HepG2 (cell line): ENCODE measurements around the gene ABHD12. TPM values are rescaled to one million over a fixed set of nuclear protein-coding genes. Genes with fewer than 3 reads are reported as not detected.
A peak's percentile ranks its signal among the peaks of the same experiment; 100 is the strongest.

Source experiments
- AKNA ChIP-seq: sonication (generic); formaldehyde crosslinking; IDR thresholded peaks from 2 replicates; pipeline ENCODE4 v1.4.0; 2020; ENCODE audit warnings: missing genetic modification reagents, borderline replicate concordance
- CBFB ChIP-seq: sonication (generic); formaldehyde crosslinking; IDR thresholded peaks from 2 replicates; pipeline ENCODE4 v1.4.0; 2020; ENCODE audit warnings: missing genetic modification reagents
- CBX1 ChIP-seq: IDR thresholded peaks from one replicate; pipeline ENCODE4 v1.6.1; 2016; ENCODE audit warnings: antibody characterized with exemption, low read depth
- EHMT2 ChIP-seq: fragments of 200-600 bp; sonication (generic); IDR thresholded peaks from 2 replicates; pipeline ENCODE4 v1.7.0; 2017; ENCODE audit warnings: antibody characterized with exemption, low read depth, low read length, borderline replicate concordance
- FUBP1 ChIP-seq: sonication (generic); formaldehyde crosslinking; IDR thresholded peaks from 2 replicates; pipeline ENCODE4 v1.5.1; 2020; ENCODE audit warnings: missing genetic modification reagents, mild to moderate bottlenecking, borderline replicate concordance
- HIVEP1 ChIP-seq: sonication (generic); formaldehyde crosslinking; IDR thresholded peaks from 2 replicates; pipeline ENCODE4 v1.4.0; 2020; ENCODE audit warnings: mild to moderate bottlenecking, missing genetic modification reagents
- HOXD1 ChIP-seq: sonication (generic); formaldehyde crosslinking; IDR thresholded peaks from 2 replicates; pipeline ENCODE4 v1.5.0; 2020; ENCODE audit warnings: missing genetic modification reagents
- MXI1 ChIP-seq: IDR thresholded peaks from 3 replicates; pipeline ENCODE4 v1.6.1; 2012; ENCODE audit warnings: low read depth, low read length, inconsistent platforms, borderline replicate concordance
- PBX2 ChIP-seq: IDR thresholded peaks from 2 replicates; pipeline ENCODE4 v1.6.1; 2016; ENCODE audit warnings: control low read depth
- POLR2A ChIP-seq, 2 experiments: IDR thresholded peaks; 2 replicates each; pipeline ENCODE4 v1.6.1; 2011; ENCODE audit warnings: low read depth in 2 of 2, low read length in 2 of 2, mild to moderate bottlenecking in 1 of 2, moderate library complexity in 1 of 2; ENCODE audit not compliant: insufficient read depth in 1 of 2
- RFXANK ChIP-seq: IDR thresholded peaks from 2 replicates; pipeline ENCODE4 v1.6.1; 2016
- RNF219 ChIP-seq: sonication (generic); formaldehyde crosslinking; IDR thresholded peaks from 2 replicates; pipeline ENCODE4 v1.5.0; 2020; ENCODE audit warnings: mild to moderate bottlenecking, missing genetic modification reagents
- SATB2 ChIP-seq: sonication (generic); formaldehyde crosslinking; IDR thresholded peaks from 2 replicates; pipeline ENCODE4 v1.5.0; 2020; ENCODE audit warnings: missing genetic modification reagents
- SKI ChIP-seq: fragments of 450-650 bp; IDR thresholded peaks from one replicate; pipeline ENCODE4 v1.6.1; 2018; ENCODE audit warnings: mild to moderate bottlenecking; ENCODE audit not compliant: partially characterized antibody
- U2AF1 ChIP-seq: fragments of 200-400 bp; formaldehyde crosslinking; optimal IDR thresholded peaks from 2 replicates; pipeline ENCODE3; 2017; ENCODE audit warnings: mild to moderate bottlenecking, low read depth, low read length
- ZNF24 ChIP-seq: fragments of 450-650 bp; IDR thresholded peaks from 2 replicates; pipeline ENCODE4 v1.6.1; 2017; ENCODE audit warnings: antibody characterized with exemption, mild to moderate bottlenecking
- ZNF326 ChIP-seq: sonication (generic); formaldehyde crosslinking; IDR thresholded peaks from 2 replicates; pipeline ENCODE4 v1.4.0; 2020; ENCODE audit warnings: missing genetic modification reagents, borderline replicate concordance
- ZNF44 ChIP-seq: sonication (generic); formaldehyde crosslinking; IDR thresholded peaks from 2 replicates; pipeline ENCODE4 v1.5.1; 2020; ENCODE audit warnings: mild to moderate bottlenecking, missing genetic modification reagents
- ZNF451 ChIP-seq: sonication (generic); formaldehyde crosslinking; IDR thresholded peaks from 2 replicates; pipeline ENCODE4 v1.5.0; 2020; ENCODE audit warnings: mild to moderate bottlenecking, missing genetic modification reagents
- ZNF557 ChIP-seq: sonication (generic); formaldehyde crosslinking; IDR thresholded peaks from 2 replicates; pipeline ENCODE4 v1.4.0; 2020; ENCODE audit warnings: missing genetic modification reagents
- ZNF629 ChIP-seq: sonication (generic); formaldehyde crosslinking; conservative IDR thresholded peaks from 2 replicates; pipeline ENCODE4 v1.5.0; 2020; ENCODE audit warnings: missing genetic modification reagents
- polyA plus RNA-seq, 8 experiments: library from polyadenylated mRNA; depleted of rRNA in 3 of 8; stranded (reverse) in 7 of 8; unstranded in 1 of 8; fragments of >200 nt; fragmentation: Illumina TruSeq in 4 of 8; extraction: Trizol in 4 of 8; gene quantifications; 2 replicates each; pipeline versions ENCODE4 v1.2.1 to v1.2.3, GENCODE V29; 2011 to 2016; ENCODE audit warnings: low read depth in 4 of 8, missing spikeins in 1 of 8, mixed read lengths in 1 of 8; ENCODE audit not compliant: insufficient read depth in 1 of 8
- total RNA-seq, 5 experiments: library from RNA; depleted of rRNA; stranded (reverse); fragments of >200 nt; fragmentation: Illumina TruSeq; extraction: Trizol; gene quantifications; 2 replicates each; pipeline ENCODE4 v1.2.3, GENCODE V29; 2016; ENCODE audit warnings: low read depth in 1 of 5

ABHD12 gene
- total and polyA plus RNA-seq, 2 of the 13 experiments (the other 11 are each of a cell fraction or from before 2014, with no cell fraction given), result 23.5 to 72.1 TPM

DNA sequence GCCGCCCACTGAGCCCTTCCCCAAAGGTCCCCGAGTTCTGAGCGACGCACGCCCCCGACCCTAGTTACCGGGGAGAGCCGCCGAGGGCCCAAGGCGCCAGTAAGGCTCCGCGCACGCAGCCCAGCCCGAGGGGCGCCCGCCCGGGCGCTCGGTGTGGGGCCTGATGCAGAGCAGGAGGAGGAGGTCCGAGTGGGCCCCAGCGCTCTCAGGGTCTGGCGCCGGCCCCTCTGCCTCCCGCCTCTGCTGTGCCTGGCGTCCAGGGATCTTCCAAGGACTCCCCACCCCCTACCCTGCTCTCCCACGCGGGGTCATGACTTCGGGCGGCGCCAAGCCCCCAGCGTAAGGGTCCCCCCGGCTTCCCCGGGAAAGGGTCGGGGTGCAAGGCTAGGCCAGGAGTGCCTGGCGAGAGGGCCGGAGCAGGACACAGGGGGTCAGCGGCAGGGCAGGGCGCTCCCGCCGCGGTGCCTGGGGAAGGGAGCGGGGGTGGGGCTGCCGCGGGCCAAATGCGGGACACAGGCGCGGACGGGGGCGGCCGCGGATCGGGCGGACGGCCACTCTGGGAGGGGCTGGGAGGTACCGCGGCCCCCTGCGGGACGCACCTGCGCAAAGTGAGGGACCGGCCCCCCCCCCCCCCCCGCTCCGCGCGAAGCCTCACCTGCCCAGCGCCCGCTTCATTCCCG lies 637 bp downstream of the ABHD12 start (continued):
- TF ChIP-seq AKNA (CRISPR knock-in tag) (no peak), PBX2 (CRISPR knock-in tag) (no peak), RFXANK (CRISPR knock-in tag) (no peak), EHMT2 (no peak), ZNF24 (no peak), ZNF44 (CRISPR knock-in tag) (0 out of 2 replicates have a peak, but pooled peaks have one; percentile 60), CBFB (CRISPR knock-in tag) (0 out of 2 replicates have a peak, but pooled peaks have one; percentile 37), POLR2A (IDR thresholded peaks at IDR 0.05; ENCODE audit: insufficient read depth in 1 of 2, low read depth in 2 of 2, low read length in 2 of 2) (no peak), HOXD1 (CRISPR knock-in tag) (peak; percentile 60; the same call in 1 of the 2 replicates), SATB2 (0 out of 2 replicates have a peak, but pooled peaks have one; percentile 78), FUBP1 (no peak), CBX1 (no peak), ZNF557 (CRISPR knock-in tag) (0 out of 2 replicates have a peak, but pooled peaks have one; percentile 21), ZNF451 (CRISPR knock-in tag) (peak; percentile 89), U2AF1 (no peak), MXI1 (no peak), ZNF629 (CRISPR knock-in tag) (peak; percentile 27; the same call in 1 of the 2 replicates), ZNF326 (no peak), SKI (no peak), HIVEP1 (peak; percentile 70; the same call in 1 of the 2 replicates), RNF219 (CRISPR knock-in tag) (no peak)
